Measurements from ENCODE around the gene ATAD2B. TPM values are rescaled to one million over a fixed set of nuclear protein-coding genes. Genes with fewer than 3 reads are reported as not detected.

Gene ATAD2B
- total RNA-seq, 1 donor from 2014 or later = 9.2 TPM

DNA sequence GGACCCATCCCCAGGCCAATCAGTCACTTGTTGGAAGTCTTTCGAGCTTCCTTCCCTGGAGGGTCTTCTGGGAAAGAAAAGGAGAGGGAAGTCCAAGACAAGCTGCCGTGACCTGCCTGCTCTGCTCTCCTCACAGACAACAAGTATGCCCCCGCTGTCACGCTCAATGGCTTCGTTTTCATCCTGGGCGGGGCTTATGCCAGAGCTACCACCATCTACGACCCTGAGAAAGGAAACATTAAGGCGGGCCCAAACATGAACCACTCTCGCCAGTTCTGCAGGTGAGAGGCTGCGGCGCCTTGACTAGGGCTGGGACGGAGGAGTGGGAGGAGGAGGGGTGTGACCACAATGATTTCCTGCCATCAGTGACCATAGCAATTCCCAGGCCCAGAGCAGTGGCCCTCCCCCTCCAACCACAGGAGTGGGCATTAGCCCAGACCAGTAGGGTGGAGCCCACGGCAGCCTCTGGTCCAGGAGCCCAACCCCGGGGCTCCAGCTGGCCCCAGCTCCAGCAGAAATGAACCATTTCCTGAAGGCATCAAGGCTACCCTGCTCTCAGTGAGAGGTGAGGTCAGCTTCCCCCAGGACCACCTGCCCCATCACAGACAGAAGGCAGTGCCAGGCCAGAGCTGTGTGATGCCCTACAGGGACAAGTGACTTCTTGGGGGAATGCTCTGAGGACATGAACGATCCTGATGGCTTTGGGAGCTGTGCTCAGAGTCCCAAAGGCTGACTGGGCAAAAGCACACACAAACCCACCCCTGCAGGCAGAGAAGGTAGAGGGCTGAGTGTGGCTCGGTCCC, 223.1 kb downstream of the ATAD2B start:
- DNase-seq (ENCODE audit: low read depth in 2 of 2) = no peak

GRCh38 chr2:23703037-23703582, 223.8 kb downstream of the ATAD2B start:
- DNase-seq (ENCODE audit: low read depth in 2 of 2) = no peak

DNA sequence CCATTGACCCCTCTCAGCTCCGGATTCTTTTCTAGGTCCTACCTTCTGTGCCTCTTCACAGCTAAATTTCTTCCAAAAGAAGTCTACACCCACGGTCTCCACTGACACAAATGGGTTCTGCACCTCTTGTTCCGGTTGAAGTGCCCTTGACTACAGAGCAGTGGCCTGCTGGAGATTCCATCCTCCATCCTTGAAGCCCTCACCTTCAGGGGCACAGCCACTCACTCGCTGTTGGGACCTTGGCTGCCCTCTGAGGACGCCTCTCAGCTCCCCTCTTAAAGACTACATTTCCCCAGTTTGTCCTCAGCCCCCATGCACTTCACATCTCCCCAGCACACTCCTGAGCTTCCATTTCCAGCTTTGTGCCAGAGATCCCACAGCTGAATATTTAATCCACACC, 226.3 kb downstream of the ATAD2B start:
- DNase-seq (ENCODE audit: low read depth in 2 of 2) = no peak

DNA sequence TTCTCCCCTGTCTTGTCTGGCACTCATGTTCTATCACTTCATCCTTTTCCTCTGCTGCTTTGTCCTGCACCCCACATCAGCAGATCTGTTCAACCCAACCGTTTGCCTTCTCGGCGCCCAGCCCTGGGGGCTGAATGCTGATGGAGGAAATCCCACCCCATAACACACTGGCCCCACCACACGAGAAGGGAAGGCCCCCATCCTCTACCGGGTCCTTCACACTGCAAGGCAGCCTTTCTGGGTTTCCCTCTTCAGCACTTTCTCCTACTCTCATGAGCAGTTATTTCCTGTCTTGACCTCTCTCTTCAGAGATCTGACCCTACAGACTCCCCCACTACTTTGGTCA, 227.4 kb downstream of the ATAD2B start:
- no peak for DNase-seq (ENCODE audit: low read depth in 2 of 2)

DNA sequence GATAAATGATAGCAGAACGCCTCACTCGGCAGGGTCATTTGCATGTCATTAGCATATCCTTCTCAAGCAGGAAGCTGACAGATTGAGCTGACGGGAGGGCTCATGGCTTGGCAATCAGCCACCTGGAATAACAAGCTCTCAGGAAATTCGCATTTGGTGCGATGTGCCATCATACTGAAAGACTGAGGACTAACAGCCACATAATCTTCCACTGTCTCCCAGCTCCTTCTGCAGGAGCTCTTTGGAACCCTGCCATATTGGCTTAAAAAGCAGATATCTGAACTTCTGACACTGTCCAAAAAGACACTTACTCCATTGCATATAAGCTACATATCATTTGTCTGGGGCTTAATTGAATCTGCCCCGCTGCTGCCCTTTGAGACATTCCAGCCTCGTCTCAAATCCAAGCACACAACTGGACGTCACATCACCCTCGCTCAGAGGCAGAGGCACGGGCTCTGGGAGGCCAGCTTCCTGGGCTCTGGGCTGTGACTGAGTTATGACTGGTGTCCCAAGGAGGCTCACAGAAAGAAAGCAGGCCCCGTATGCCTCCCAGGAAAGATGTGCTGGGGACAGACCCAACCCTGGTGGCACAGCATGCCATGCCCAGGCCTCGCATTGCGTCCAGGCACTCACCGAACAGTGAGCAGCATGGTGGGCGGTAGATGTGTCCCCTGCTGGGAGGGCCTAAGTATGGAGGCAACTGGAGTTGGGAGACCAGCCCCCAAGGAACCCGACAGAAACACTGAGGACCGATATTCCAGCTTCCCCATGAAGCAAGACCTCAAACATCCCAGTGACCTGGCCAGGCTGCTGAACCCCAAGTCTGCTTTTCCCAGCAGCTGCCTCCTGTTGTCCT, 228.0 kb downstream of the ATAD2B start:
- peak; percentile 4 to 44 for DNase-seq (ENCODE audit: low read depth in 2 of 2)

Other genes starting within 250 kb of the ATAD2B start
- 8.3 and 8.5 TPM in 2 replicates for gene UBXN2A, start 13.3 kb upstream of the ATAD2B start, total RNA-seq
- gene MFSD2B, start 83.0 kb upstream of the ATAD2B start, total RNA-seq = under 0.01 and 0.26 TPM in 2 replicates
- gene WDCP, start 120.3 kb upstream of the ATAD2B start, total RNA-seq = 8.2 and 8.7 TPM in 2 replicates
- gene FKBP1B, start 122.6 kb upstream of the ATAD2B start, total RNA-seq = 7.7 and 8.0 TPM in 2 replicates
- 106 and 139 TPM in 2 replicates for gene SF3B6, start 149.2 kb upstream of the ATAD2B start, total RNA-seq
- gene TP53I3, start 157.7 kb upstream of the ATAD2B start, total RNA-seq = 42.1 and 55.3 TPM in 2 replicates
- 0.26 and 0.51 TPM in 2 replicates for gene PFN4, start 196.2 kb upstream of the ATAD2B start, total RNA-seq
- 3.0 and 3.8 TPM in 2 replicates for gene FAM228B, start 196.3 kb upstream of the ATAD2B start, total RNA-seq
- gene FAM228A, start 247.9 kb upstream of the ATAD2B start, total RNA-seq = 0.13 TPM in 2 replicates

All from dermis microvascular lymphatic vessel endothelial cell (primary cell).